HL-60 (cell line): ENCODE measurements around the gene EPB41.
"Not testable (repeated sequence)": the region's sequence is repeated elsewhere in the genome, so short reads cannot be mapped to it uniquely, and the experiment has no call there.

Source experiments
- DNase-seq, 2 experiments: peaks; one replicate each; pipeline ENCODE4 v3.0.0-alpha.2; 2010 to 2020; ENCODE audit warnings: low read depth in 1 of 2, low spot score in 1 of 2
- H3K27ac ChIP-seq: fragments of 250-450 bp; sonication (Bioruptor Pico); replicated peaks from 2 replicates; pipeline ENCODE4 v1.5.1; 2020; ENCODE audit warnings: mild to moderate bottlenecking, moderate library complexity
- H3K27me3 ChIP-seq: fragments of 250-450 bp; sonication (Bioruptor Pico); 2 replicates; pipeline ENCODE4 v1.5.1; 2021; ENCODE audit warnings: mild to moderate bottlenecking, moderate library complexity; ENCODE audit not compliant: insufficient read depth, poor library complexity, severe bottlenecking
- H3K4me3 ChIP-seq: replicated peaks from 2 replicates; pipeline ENCODE4 v1.5.1; 2011; ENCODE audit warnings: mild to moderate bottlenecking, control low read depth, low read length; ENCODE audit not compliant: insufficient read depth
- GABPA ChIP-seq: IDR thresholded peaks from 2 replicates; pipeline ENCODE4 v1.6.1; 2012; ENCODE audit warnings: low read depth
- POLR2AphosphoS5 ChIP-seq: IDR thresholded peaks from 2 replicates; pipeline ENCODE4 v1.6.1; 2012; ENCODE audit warnings: low read depth
- SPI1 ChIP-seq: IDR thresholded peaks from 2 replicates; pipeline ENCODE4 v1.6.1; 2012; ENCODE audit warnings: low read depth, mild to moderate bottlenecking, borderline replicate concordance
- TF ChIP-seq, protein P1 (sequence below): IDR thresholded peaks from one replicate; pipeline ENCODE4 v1.5.1; 2011; ENCODE audit warnings: low read length, control low read depth, inconsistent platforms; ENCODE audit not compliant: insufficient read depth
- TF ChIP-seq, protein P2 (sequence below): IDR thresholded peaks from 2 replicates; pipeline ENCODE4 v1.6.1; 2012; ENCODE audit warnings: low read depth; ENCODE audit not compliant: insufficient replicate concordance

The EPB41 gene

DNA sequence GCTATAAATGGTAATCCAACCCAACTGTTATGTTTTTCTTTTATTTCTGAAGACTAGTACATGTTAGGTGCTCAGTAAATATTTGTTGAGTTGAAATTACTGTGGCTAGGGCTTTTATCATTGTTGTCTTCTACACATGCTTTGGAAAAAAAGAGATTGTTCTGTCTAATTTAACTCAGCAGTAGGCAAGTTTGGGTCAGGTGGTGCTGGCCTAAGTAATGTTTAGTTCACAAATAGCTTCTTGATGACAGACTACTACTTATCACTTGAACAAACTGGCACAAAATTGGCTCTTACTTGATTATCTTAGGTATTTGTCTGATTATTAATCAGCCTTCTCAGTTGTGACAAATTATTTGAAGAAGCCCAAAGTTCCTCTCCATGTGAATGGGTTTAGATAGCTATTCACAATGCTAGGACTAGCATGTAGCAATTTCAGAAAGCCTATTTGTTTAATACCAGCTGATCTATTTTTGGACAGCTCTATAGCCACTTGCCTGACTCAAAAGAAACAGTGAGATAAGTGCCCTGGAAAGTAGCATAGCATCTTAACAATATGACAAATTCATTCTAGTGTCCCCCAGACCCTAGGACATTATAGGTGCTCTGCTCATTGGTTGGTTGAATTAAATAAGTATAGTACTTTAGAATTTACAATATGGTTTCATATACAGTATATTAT lies 176.7 kb downstream of the EPB41 start:
- Histone ChIP-seq H3K27ac (no peak overlapping the region), H3K4me3 (no peak overlapping the region), H3K27me3 (no peaks in the 10 kb centered on the region)
- no peak for DNase-seq
- TF ChIP-seq, protein P1, sequence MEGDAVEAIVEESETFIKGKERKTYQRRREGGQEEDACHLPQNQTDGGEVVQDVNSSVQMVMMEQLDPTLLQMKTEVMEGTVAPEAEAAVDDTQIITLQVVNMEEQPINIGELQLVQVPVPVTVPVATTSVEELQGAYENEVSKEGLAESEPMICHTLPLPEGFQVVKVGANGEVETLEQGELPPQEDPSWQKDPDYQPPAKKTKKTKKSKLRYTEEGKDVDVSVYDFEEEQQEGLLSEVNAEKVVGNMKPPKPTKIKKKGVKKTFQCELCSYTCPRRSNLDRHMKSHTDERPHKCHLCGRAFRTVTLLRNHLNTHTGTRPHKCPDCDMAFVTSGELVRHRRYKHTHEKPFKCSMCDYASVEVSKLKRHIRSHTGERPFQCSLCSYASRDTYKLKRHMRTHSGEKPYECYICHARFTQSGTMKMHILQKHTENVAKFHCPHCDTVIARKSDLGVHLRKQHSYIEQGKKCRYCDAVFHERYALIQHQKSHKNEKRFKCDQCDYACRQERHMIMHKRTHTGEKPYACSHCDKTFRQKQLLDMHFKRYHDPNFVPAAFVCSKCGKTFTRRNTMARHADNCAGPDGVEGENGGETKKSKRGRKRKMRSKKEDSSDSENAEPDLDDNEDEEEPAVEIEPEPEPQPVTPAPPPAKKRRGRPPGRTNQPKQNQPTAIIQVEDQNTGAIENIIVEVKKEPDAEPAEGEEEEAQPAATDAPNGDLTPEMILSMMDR, result no peak
- TF ChIP-seq SPI1 (no peak), POLR2AphosphoS5 (no peak), GABPA (no peak)
- TF ChIP-seq, protein P2, sequence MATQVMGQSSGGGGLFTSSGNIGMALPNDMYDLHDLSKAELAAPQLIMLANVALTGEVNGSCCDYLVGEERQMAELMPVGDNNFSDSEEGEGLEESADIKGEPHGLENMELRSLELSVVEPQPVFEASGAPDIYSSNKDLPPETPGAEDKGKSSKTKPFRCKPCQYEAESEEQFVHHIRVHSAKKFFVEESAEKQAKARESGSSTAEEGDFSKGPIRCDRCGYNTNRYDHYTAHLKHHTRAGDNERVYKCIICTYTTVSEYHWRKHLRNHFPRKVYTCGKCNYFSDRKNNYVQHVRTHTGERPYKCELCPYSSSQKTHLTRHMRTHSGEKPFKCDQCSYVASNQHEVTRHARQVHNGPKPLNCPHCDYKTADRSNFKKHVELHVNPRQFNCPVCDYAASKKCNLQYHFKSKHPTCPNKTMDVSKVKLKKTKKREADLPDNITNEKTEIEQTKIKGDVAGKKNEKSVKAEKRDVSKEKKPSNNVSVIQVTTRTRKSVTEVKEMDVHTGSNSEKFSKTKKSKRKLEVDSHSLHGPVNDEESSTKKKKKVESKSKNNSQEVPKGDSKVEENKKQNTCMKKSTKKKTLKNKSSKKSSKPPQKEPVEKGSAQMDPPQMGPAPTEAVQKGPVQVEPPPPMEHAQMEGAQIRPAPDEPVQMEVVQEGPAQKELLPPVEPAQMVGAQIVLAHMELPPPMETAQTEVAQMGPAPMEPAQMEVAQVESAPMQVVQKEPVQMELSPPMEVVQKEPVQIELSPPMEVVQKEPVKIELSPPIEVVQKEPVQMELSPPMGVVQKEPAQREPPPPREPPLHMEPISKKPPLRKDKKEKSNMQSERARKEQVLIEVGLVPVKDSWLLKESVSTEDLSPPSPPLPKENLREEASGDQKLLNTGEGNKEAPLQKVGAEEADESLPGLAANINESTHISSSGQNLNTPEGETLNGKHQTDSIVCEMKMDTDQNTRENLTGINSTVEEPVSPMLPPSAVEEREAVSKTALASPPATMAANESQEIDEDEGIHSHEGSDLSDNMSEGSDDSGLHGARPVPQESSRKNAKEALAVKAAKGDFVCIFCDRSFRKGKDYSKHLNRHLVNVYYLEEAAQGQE, result no peak

DNA sequence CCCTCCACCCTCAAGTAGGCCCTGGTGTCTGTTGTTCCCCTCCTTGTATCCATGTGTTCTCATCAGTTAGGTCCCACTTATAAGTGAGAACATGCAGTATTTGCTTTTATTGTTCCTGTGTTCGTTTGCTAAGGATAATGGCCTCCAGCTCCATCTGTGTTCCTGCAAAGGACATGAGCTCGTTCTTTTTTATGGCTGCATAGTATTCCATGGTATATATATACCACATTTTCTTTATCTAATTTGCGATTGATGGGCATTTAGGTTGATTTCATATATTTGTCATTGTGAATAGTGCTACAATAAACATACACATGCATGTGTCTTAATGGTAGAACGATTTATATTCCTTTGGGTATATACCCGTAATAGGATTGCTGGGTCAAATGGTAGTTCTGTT lies 178.3 kb downstream of the EPB41 start:
- not testable (repeated sequence) for H3K27me3 ChIP-seq, H3K27ac ChIP-seq, H3K4me3 ChIP-seq, DNase-seq

DNA sequence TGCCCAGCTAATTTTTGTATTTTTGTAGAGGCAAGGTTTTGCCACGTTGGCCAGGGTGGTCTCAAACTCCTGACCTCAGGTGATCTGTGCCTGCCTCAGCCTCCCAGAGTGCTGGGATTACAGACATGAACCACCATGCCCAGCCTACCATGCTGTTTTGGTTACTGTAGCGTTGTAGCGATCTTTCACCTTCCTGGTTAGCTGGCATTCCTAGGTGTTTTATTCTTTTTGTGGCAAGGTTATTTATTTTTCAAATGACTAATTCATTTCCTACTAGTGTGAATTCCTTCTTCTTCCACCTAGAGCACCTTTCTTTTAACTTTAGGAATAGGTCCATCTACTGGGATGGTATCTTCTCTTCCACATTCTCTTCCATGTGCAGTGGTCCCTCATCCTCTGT lies 180.1 kb downstream of the EPB41 start:
- H3K27ac ChIP-seq, result no peak overlapping the region
- H3K4me3 ChIP-seq, result no peak overlapping the region
- no peaks in the 10 kb centered on the region for H3K27me3 ChIP-seq
- no peak for DNase-seq
- TF ChIP-seq GABPA, result no peak
- TF ChIP-seq, protein P2, result no peak
- TF ChIP-seq, protein P1, result no peak
- TF ChIP-seq POLR2AphosphoS5, result no peak
- TF ChIP-seq SPI1, result no peak

DNA sequence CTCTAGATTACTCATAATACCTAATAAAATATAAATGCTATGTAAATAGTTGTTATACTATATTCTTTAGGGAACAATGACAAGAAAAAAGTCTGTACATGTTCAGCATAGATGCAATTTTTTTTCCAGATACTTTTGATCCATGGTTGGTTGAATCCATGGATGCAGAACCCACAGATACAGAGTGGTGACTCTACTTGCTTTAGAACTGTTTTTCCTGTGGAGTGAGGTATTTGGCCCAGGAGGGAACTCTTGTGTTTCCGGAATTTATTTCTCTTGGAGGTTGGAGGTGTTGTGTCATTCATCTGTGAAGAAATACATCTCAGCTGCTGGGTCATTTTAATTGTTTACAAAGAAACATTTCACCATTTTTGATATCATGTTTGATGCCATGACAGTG lies 180.6 kb downstream of the EPB41 start:
- Histone ChIP-seq H3K27me3 (no peaks in the 10 kb centered on the region), H3K4me3 (no peak overlapping the region), H3K27ac (no peak overlapping the region)
- TF ChIP-seq GABPA (no peak), POLR2AphosphoS5 (no peak), SPI1 (no peak)
- TF ChIP-seq, protein P1, result no peak
- TF ChIP-seq, protein P2, result no peak
- no peak for DNase-seq
